GM12878 (cell line): ENCODE data around the gene ICA1L. TPM values are rescaled to one million over a fixed set of nuclear protein-coding genes. Genes with fewer than 3 reads are reported as not detected.

ENCODE experiments used
- ATF7 ChIP-seq: fragments of 450-650 bp; IDR thresholded peaks from 2 replicates; pipeline ENCODE4 v1.6.1; 2016; ENCODE audit warnings: low read depth, mild to moderate bottlenecking
- ESRRA ChIP-seq: IDR thresholded peaks from 2 replicates; pipeline ENCODE4 v1.6.1; 2012; ENCODE audit warnings: mild to moderate bottlenecking, low read length, improper control_type of control experiment
- FOS ChIP-seq: IDR thresholded peaks from 3 replicates; pipeline ENCODE4 v1.6.1; 2011; ENCODE audit warnings: borderline replicate concordance; ENCODE audit not compliant: insufficient read length; ENCODE audit errors: extremely low read depth
- HDAC2 ChIP-seq: fragments of 200-600 bp; sonication (generic); IDR thresholded peaks from 2 replicates; pipeline ENCODE4 v1.6.1; 2017
- KAT2A ChIP-seq: conservative IDR thresholded peaks from 2 replicates; pipeline ENCODE4 v1.6.1; 2011; ENCODE audit warnings: low read depth, low read length; ENCODE audit not compliant: control insufficient read depth
- LARP7 ChIP-seq: fragments of 450-650 bp; IDR thresholded peaks from 2 replicates; pipeline ENCODE4 v1.6.1; 2017; ENCODE audit warnings: mild to moderate bottlenecking
- POLR2A ChIP-seq: IDR thresholded peaks from 2 replicates; pipeline ENCODE4 v1.6.1; 2011; ENCODE audit warnings: low read depth, mild to moderate bottlenecking, low read length
- RBBP5 ChIP-seq: fragments of 200-600 bp; sonication (generic); conservative IDR thresholded peaks from 2 replicates; pipeline ENCODE4 v1.6.1; 2016
- SIX5 ChIP-seq: IDR thresholded peaks from 2 replicates; pipeline ENCODE4 v1.6.1; 2011; ENCODE audit warnings: mild to moderate bottlenecking, low read depth, low read length, moderate library complexity; ENCODE audit not compliant: severe bottlenecking
- SRF ChIP-seq, 2 experiments: IDR thresholded peaks; 2 replicates each; pipeline ENCODE4 v1.6.1; 2011; ENCODE audit warnings: low read depth in 2 of 2, low read length in 2 of 2, mild to moderate bottlenecking in 1 of 2, moderate library complexity in 1 of 2
- WRNIP1 ChIP-seq: IDR thresholded peaks from 2 replicates; pipeline ENCODE4 v1.6.1; 2011; ENCODE audit warnings: low read depth, low read length, improper control_type of control experiment, borderline replicate concordance
- ZNF217 ChIP-seq: fragments of 450-650 bp; IDR thresholded peaks from 2 replicates; pipeline ENCODE4 v1.6.1; 2017; ENCODE audit warnings: antibody characterized with exemption, mild to moderate bottlenecking
- polyA plus RNA-seq, 11 experiments: library from polyadenylated mRNA; depleted of rRNA in 4 of 11; unstranded in 6 of 11; stranded (reverse) in 5 of 11; fragments of >200 nt; fragmentation: Nextera tagmentation in 4 of 11; fragmentation: Illumina TruSeq in 1 of 11; extraction: Ambion mirVana in 4 of 11; extraction: Trizol in 1 of 11; gene quantifications; 1 replicate in 1 of 11; 2 replicates in 10 of 11; pipeline versions ENCODE4 v1.2.1 to v1.2.3, GENCODE V29; 2011 to 2016; ENCODE audit warnings: inconsistent platforms in 2 of 11, missing spikeins in 2 of 11, low read depth in 1 of 11
- total RNA-seq, 4 experiments: library from RNA; depleted of rRNA in 3 of 4; stranded (reverse); fragments of >200 nt in 3 of 4; fragmentation: Illumina TruSeq in 1 of 4; extraction: Trizol in 1 of 4; gene quantifications; 2 replicates each; pipeline versions ENCODE4 v1.2.1 to v1.2.3, GENCODE V29; 2013 to 2021
- TF ChIP-seq, protein P1 (sequence below): fragments of 450-650 bp; formaldehyde crosslinking; IDR thresholded peaks from 2 replicates; pipeline ENCODE4 v1.4.0; 2022; ENCODE audit warnings: mild to moderate bottlenecking, moderate library complexity
- TF ChIP-seq, protein P2 (sequence below): fragments of 450-650 bp; IDR thresholded peaks from 2 replicates; pipeline ENCODE4 v1.6.1; 2018; ENCODE audit warnings: borderline replicate concordance, mild to moderate bottlenecking; ENCODE audit not compliant: partially characterized antibody
- TF ChIP-seq, protein P3 (sequence below): IDR thresholded peaks from 2 replicates; pipeline ENCODE4 v1.6.1; 2011; ENCODE audit warnings: borderline replicate concordance, low read depth, mild to moderate bottlenecking, moderate library complexity, low read length; ENCODE audit not compliant: insufficient read depth, poor library complexity, severe bottlenecking
- TF ChIP-seq, protein P4 (sequence below): fragments of 450-650 bp; IDR thresholded peaks from 2 replicates; pipeline ENCODE4 v1.6.1; 2016; ENCODE audit warnings: mild to moderate bottlenecking, moderate library complexity, borderline replicate concordance
- TF ChIP-seq, protein P5 (sequence below): IDR thresholded peaks from 2 replicates; pipeline ENCODE4 v1.6.1; 2012; ENCODE audit warnings: low read depth, low read length, improper control_type of control experiment

ICA1L gene
- total and polyA plus RNA-seq, 10 of the 15 experiments (the other 5 are each of a cell fraction or from before 2014, with no cell fraction given), result 0.85 to 7.4 (median 3.6) TPM

DNA sequence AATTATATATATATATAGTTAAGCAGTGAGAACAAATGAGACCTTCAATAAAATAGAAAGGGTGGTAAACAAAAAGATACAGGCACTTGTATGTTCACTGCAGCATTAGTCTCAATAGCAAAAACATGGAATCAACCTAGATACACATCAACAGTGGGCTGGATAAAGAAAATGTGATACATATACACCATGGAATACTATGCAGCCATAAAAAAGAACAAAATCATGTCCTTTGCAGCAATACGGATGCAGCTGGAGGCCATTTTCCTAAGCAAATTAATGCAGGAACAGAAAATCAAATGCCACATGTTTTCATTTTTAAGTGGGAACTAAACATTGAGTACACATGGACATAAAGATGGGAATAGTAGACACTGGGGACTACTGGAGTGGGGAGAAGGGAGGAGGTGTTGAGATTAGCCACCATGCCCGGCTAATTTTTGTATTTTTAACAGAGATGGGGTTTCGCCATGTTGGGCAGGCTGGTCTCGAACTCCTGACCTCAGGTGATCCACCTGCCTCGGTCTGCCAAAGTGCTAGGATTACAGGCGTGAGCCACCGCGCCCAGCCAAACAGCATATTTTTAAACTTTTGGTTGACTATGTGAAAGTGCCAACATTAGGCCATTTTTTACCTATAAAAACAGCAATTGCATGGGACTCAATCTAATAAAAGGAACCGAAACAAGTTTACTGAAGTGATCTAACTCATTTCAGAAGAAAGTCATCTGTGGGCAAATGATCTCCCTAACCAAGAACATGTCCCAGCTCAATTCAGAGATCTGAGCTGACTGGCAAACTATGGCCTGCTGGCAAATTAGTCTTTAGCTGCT, 23.7 kb downstream of the ICA1L start (continued):
- TF ChIP-seq ZNF217 (peak; percentile 95), SRF (IDR thresholded peaks at IDR 0.05; ENCODE audit: low read depth in 2 of 2, low read length in 2 of 2) (no peak), FOS (no peak), ESRRA (no peak), WRNIP1 (no peak), SIX5 (no peak), POLR2A (no peak), ATF7 (peak; percentile 56; the same call in 1 of the 2 replicates), RBBP5 (no peak), KAT2A (no peak), HDAC2 (no peak), LARP7 (no peak)
- TF ChIP-seq, protein P1, sequence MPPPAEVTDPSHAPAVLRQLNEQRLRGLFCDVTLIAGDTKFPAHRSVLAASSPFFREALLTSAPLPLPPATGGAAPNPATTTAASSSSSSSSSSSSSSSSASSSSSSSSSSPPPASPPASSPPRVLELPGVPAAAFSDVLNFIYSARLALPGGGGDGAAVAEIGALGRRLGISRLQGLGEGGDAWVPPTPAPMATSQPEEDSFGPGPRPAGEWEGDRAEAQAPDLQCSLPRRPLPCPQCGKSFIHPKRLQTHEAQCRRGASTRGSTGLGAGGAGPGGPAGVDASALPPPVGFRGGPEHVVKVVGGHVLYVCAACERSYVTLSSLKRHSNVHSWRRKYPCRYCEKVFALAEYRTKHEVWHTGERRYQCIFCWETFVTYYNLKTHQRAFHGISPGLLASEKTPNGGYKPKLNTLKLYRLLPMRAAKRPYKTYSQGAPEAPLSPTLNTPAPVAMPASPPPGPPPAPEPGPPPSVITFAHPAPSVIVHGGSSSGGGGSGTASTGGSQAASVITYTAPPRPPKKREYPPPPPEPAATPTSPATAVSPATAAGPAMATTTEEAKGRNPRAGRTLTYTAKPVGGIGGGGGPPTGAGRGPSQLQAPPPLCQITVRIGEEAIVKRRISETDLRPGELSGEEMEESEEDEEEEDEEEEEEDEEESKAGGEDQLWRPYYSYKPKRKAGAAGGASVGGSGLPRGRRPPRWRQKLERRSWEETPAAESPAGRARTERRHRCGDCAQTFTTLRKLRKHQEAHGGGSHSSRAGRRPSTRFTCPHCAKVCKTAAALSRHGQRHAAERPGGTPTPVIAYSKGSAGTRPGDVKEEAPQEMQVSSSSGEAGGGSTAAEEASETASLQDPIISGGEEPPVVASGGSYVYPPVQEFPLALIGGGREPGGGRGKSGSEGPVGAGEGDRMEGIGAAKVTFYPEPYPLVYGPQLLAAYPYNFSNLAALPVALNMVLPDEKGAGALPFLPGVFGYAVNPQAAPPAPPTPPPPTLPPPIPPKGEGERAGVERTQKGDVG (CRISPR knock-in tag), result no peak
- TF ChIP-seq, protein P2, sequence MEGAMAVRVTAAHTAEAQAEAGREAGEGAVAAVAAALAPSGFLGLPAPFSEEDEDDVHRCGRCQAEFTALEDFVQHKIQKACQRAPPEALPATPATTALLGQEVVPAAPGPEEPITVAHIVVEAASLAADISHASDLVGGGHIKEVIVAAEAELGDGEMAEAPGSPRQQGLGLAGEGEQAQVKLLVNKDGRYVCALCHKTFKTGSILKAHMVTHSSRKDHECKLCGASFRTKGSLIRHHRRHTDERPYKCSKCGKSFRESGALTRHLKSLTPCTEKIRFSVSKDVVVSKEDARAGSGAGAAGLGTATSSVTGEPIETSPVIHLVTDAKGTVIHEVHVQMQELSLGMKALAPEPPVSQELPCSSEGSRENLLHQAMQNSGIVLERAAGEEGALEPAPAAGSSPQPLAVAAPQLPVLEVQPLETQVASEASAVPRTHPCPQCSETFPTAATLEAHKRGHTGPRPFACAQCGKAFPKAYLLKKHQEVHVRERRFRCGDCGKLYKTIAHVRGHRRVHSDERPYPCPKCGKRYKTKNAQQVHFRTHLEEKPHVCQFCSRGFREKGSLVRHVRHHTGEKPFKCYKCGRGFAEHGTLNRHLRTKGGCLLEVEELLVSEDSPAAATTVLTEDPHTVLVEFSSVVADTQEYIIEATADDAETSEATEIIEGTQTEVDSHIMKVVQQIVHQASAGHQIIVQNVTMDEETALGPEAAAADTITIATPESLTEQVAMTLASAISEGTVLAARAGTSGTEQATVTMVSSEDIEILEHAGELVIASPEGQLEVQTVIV, result no peak
- TF ChIP-seq, protein P3, sequence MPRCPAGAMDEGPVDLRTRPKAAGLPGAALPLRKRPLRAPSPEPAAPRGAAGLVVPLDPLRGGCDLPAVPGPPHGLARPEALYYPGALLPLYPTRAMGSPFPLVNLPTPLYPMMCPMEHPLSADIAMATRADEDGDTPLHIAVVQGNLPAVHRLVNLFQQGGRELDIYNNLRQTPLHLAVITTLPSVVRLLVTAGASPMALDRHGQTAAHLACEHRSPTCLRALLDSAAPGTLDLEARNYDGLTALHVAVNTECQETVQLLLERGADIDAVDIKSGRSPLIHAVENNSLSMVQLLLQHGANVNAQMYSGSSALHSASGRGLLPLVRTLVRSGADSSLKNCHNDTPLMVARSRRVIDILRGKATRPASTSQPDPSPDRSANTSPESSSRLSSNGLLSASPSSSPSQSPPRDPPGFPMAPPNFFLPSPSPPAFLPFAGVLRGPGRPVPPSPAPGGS, result no peak
- TF ChIP-seq, protein P4, sequence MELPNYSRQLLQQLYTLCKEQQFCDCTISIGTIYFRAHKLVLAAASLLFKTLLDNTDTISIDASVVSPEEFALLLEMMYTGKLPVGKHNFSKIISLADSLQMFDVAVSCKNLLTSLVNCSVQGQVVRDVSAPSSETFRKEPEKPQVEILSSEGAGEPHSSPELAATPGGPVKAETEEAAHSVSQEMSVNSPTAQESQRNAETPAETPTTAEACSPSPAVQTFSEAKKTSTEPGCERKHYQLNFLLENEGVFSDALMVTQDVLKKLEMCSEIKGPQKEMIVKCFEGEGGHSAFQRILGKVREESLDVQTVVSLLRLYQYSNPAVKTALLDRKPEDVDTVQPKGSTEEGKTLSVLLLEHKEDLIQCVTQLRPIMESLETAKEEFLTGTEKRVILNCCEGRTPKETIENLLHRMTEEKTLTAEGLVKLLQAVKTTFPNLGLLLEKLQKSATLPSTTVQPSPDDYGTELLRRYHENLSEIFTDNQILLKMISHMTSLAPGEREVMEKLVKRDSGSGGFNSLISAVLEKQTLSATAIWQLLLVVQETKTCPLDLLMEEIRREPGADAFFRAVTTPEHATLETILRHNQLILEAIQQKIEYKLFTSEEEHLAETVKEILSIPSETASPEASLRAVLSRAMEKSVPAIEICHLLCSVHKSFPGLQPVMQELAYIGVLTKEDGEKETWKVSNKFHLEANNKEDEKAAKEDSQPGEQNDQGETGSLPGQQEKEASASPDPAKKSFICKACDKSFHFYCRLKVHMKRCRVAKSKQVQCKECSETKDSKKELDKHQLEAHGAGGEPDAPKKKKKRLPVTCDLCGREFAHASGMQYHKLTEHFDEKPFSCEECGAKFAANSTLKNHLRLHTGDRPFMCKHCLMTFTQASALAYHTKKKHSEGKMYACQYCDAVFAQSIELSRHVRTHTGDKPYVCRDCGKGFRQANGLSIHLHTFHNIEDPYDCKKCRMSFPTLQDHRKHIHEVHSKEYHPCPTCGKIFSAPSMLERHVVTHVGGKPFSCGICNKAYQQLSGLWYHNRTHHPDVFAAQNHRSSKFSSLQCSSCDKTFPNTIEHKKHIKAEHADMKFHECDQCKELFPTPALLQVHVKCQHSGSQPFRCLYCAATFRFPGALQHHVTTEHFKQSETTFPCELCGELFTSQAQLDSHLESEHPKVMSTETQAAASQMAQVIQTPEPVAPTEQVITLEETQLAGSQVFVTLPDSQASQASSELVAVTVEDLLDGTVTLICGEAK, result no peak
- TF ChIP-seq, protein P5, sequence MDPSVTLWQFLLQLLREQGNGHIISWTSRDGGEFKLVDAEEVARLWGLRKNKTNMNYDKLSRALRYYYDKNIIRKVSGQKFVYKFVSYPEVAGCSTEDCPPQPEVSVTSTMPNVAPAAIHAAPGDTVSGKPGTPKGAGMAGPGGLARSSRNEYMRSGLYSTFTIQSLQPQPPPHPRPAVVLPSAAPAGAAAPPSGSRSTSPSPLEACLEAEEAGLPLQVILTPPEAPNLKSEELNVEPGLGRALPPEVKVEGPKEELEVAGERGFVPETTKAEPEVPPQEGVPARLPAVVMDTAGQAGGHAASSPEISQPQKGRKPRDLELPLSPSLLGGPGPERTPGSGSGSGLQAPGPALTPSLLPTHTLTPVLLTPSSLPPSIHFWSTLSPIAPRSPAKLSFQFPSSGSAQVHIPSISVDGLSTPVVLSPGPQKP, result no peak
